Cardiac muscle cell (in vitro differentiated cells and primary cell): Measurements from ENCODE around the gene CNTN2. TPM values are rescaled to one million over a fixed set of nuclear protein-coding genes. Genes with fewer than 3 reads are reported as not detected.

ENCODE experiments used
- DNase-seq, 2 donors: peaks; one replicate each; pipeline versions ENCODE4 v3.0.0 to v3.0.0-alpha.2; 2010 to 2017; ENCODE audit warnings: low read depth in 1 of 2, low spot score in 1 of 2
- H3K27ac ChIP-seq: fragments of 200-600 bp; sonication (generic); 2 replicates; pipeline ENCODE4 v1.5.1; 2016
- H3K27me3 ChIP-seq: fragments of 200-600 bp; sonication (generic); 2 replicates; pipeline ENCODE4 v1.6.0; 2016; ENCODE audit warnings: control low read depth
- H3K36me3 ChIP-seq: fragments of 200-600 bp; sonication (generic); 2 replicates; pipeline ENCODE4 v1.5.1; 2016; ENCODE audit warnings: control low read depth
- H3K4me1 ChIP-seq: fragments of 200-600 bp; sonication (generic); 2 replicates; pipeline ENCODE4 v1.8.1; 2017; ENCODE audit warnings: low read depth, mild to moderate bottlenecking, mixed run types
- H3K4me3 ChIP-seq: fragments of 200-600 bp; sonication (generic); 2 replicates; pipeline ENCODE4 v1.5.1; 2016; ENCODE audit warnings: mild to moderate bottlenecking
- H3K9me3 ChIP-seq: fragments of 200-600 bp; sonication (generic); 2 replicates; pipeline ENCODE4 v1.5.1; 2017; ENCODE audit warnings: low read depth, mild to moderate bottlenecking, control low read depth
- CTCF ChIP-seq: IDR thresholded peaks from 2 replicates; pipeline ENCODE4 v1.5.1; 2012; ENCODE audit warnings: low read depth, mild to moderate bottlenecking, low read length
- polyA plus RNA-seq: library from polyadenylated mRNA; unstranded; fragments of >200 nt; fragmentation: Nextera tagmentation; extraction: Ambion mirVana; gene quantifications from 2 replicates; pipeline ENCODE4 v1.2.1, GENCODE V29; 2016
- total RNA-seq: library from RNA; depleted of rRNA; stranded (reverse); fragments of >200 nt; gene quantifications from 2 replicates; pipeline ENCODE4 v1.2.3, GENCODE V29; 2016

CNTN2 gene
- total and polyA plus RNA-seq, 2 experiments from 2014 or later: not detected

- Histone ChIP-seq H3K4me1 (no peaks in the 10 kb centered on the region), H3K9me3 (no peaks in the 10 kb centered on the region), H3K4me3 (no peak overlapping the region), H3K27ac (no peak overlapping the region), H3K27me3 (peaks cover 65% of the 10 kb centered on the region), H3K36me3 (no peaks in the 10 kb centered on the region)
- TF ChIP-seq CTCF: no peak
- peak in 1 of 2 donors; percentile 30 for DNase-seq
Observed at GRCh38 chr1:205047764-205048231, 4.8 kb downstream of the CNTN2 start.

- DNase-seq: no peak
- no peak overlapping the region for H3K27ac ChIP-seq
- H3K4me3 ChIP-seq: no peak overlapping the region
- H3K27me3 ChIP-seq: peaks cover 59% of the 10 kb centered on the region
- H3K9me3 ChIP-seq: no peaks in the 10 kb centered on the region
- no peaks in the 10 kb centered on the region for H3K36me3 ChIP-seq
- no peak for TF ChIP-seq CTCF
- H3K4me1 ChIP-seq: no peaks in the 10 kb centered on the region
Observed at GRCh38 chr1:205048382-205048781, 5.4 kb downstream of the CNTN2 start.

GRCh38 chr1:205049479-205049878 lies 6.5 kb downstream of the CNTN2 start:
- Histone ChIP-seq H3K4me1 (no peaks in the 10 kb centered on the region), H3K27ac (no peak overlapping the region), H3K27me3 (peaks cover 51% of the 10 kb centered on the region), H3K4me3 (no peak overlapping the region), H3K36me3 (no peaks in the 10 kb centered on the region), H3K9me3 (no peaks in the 10 kb centered on the region)
- no peak for DNase-seq
- no peak for TF ChIP-seq CTCF

- H3K9me3 ChIP-seq: no peaks in the 10 kb centered on the region
- peaks cover 20% of the 10 kb centered on the region for H3K27me3 ChIP-seq
- H3K4me1 ChIP-seq: no peaks in the 10 kb centered on the region
- no peak overlapping the region for H3K4me3 ChIP-seq
- TF ChIP-seq CTCF: no peak
- no peaks in the 10 kb centered on the region for H3K36me3 ChIP-seq
- DNase-seq: no peak
- no peak overlapping the region for H3K27ac ChIP-seq
Observed at GRCh38 chr1:205052690-205053089, 9.7 kb downstream of the CNTN2 start.

GRCh38 chr1:205053296-205053695 lies 10.3 kb downstream of the CNTN2 start:
- Histone ChIP-seq H3K4me1 (no peaks in the 10 kb centered on the region), H3K36me3 (no peaks in the 10 kb centered on the region), H3K27me3 (peaks cover 17% of the 10 kb centered on the region), H3K4me3 (no peak overlapping the region), H3K27ac (no peak overlapping the region), H3K9me3 (no peaks in the 10 kb centered on the region)
- no peak for DNase-seq
- TF ChIP-seq CTCF: no peak

GRCh38 chr1:205054013-205054412 lies 11.0 kb downstream of the CNTN2 start:
- Histone ChIP-seq H3K36me3 (no peaks in the 10 kb centered on the region), H3K4me3 (no peak overlapping the region), H3K9me3 (no peaks in the 10 kb centered on the region), H3K27ac (no peak overlapping the region), H3K27me3 (peaks cover 16% of the 10 kb centered on the region), H3K4me1 (no peaks in the 10 kb centered on the region)
- DNase-seq: peak in 1 of 2 donors; percentile 42
- TF ChIP-seq CTCF: no peak
